ENCODE measurements around the gene ZNF184. TPM values are rescaled to one million over a fixed set of nuclear protein-coding genes. Genes with fewer than 3 reads are reported as not detected.
A peak's percentile ranks its signal among the peaks of the same experiment; 100 is the strongest.

The ZNF184 gene
- polyA plus RNA-seq: 1 to 10 TPM; 1.3 to 1.6 TPM

- Histone ChIP-seq H3K36me3 (ENCODE audit: control insufficient read depth in 2 of 2, insufficient read depth in 2 of 2, low read length in 1 of 2) (no peaks in the 10 kb centered on the region), H3K27ac (ENCODE audit: low read depth in 2 of 2, low read length in 1 of 2) (peak within 1 kb of the TSS; percentile 90 to 95), H3K4me1 (ENCODE audit: control insufficient read depth in 2 of 2, insufficient read depth in 2 of 2, low read length in 1 of 2) (no peaks in the 10 kb centered on the region), H3K9me3 (ENCODE audit: control insufficient read depth in 2 of 2, insufficient read depth in 1 of 2, low read depth in 1 of 2, low read length in 1 of 2) (no peaks in the 10 kb centered on the region), H3K27me3 (ENCODE audit: control insufficient read depth in 1 of 2, insufficient read depth in 2 of 2, low read length in 2 of 2) (no peaks in the 10 kb centered on the region), H3K4me3 (ENCODE audit: low read depth in 1 of 2, low read length in 2 of 2) (peak within 1 kb of the TSS; percentile 74 to 77)
- 0% methylated on average over 56 of the region's 56 CpGs for WGBS, 2 donors
Measured at GRCh38 chr6:27472617-27473400, at the start of gene ZNF184. Gene ZNF184 (minus strand): TSS chr6:27473105. CDS start chr6:27472294, 811 bp downstream.

- no peaks in the 10 kb centered on the region for H3K4me1 ChIP-seq (ENCODE audit: control insufficient read depth in 2 of 2, insufficient read depth in 2 of 2, low read length in 1 of 2)
- no peaks in the 10 kb centered on the region for H3K36me3 ChIP-seq (ENCODE audit: control insufficient read depth in 2 of 2, insufficient read depth in 2 of 2, low read length in 1 of 2)
- peaks cover 0 to 2% of the 10 kb centered on the region in 2 donors for H3K27me3 ChIP-seq (ENCODE audit: control insufficient read depth in 1 of 2, insufficient read depth in 2 of 2, low read length in 2 of 2)
- H3K9me3 ChIP-seq (ENCODE audit: control insufficient read depth in 2 of 2, insufficient read depth in 1 of 2, low read depth in 1 of 2, low read length in 1 of 2): no peaks in the 10 kb centered on the region
- H3K4me3 ChIP-seq (ENCODE audit: low read depth in 1 of 2, low read length in 2 of 2): peak overlapping the region; percentile 66 to 99
- 1% methylated on average over 42 of the region's 42 CpGs for WGBS, 2 donors
- peak overlapping the region; percentile 86 to 97 for H3K27ac ChIP-seq (ENCODE audit: low read depth in 2 of 2, low read length in 1 of 2)
Measured at GRCh38 chr6:27518881-27519795, 46.2 kb upstream of the ZNF184 start.

- Histone ChIP-seq H3K9me3 (ENCODE audit: control insufficient read depth in 2 of 2, insufficient read depth in 1 of 2, low read depth in 1 of 2, low read length in 1 of 2) (no peaks in the 10 kb centered on the region), H3K4me3 (ENCODE audit: low read depth in 1 of 2, low read length in 2 of 2) (peak overlapping the region in 1 of 2 donors; percentile 99), H3K27me3 (ENCODE audit: control insufficient read depth in 1 of 2, insufficient read depth in 2 of 2, low read length in 2 of 2) (peaks cover 0 to 2% of the 10 kb centered on the region in 2 donors), H3K27ac (ENCODE audit: low read depth in 2 of 2, low read length in 1 of 2) (peak overlapping the region in 1 of 2 donors; percentile 4), H3K4me1 (ENCODE audit: control insufficient read depth in 2 of 2, insufficient read depth in 2 of 2, low read length in 1 of 2) (no peaks in the 10 kb centered on the region), H3K36me3 (ENCODE audit: control insufficient read depth in 2 of 2, insufficient read depth in 2 of 2, low read length in 1 of 2) (no peaks in the 10 kb centered on the region)
- WGBS, 2 donors: 23 to 25% methylated on average over 12 of the region's 12 CpGs
Measured at GRCh38 chr6:27517928-27518787, 45.3 kb upstream of the ZNF184 start.

GRCh38 chr6:27517238-27517637, 44.3 kb upstream of the ZNF184 start:
- 88 to 91% methylated on average over 5 of the region's 5 CpGs for WGBS, 2 donors
- Histone ChIP-seq H3K9me3 (ENCODE audit: control insufficient read depth in 2 of 2, insufficient read depth in 1 of 2, low read depth in 1 of 2, low read length in 1 of 2) (no peaks in the 10 kb centered on the region), H3K27ac (ENCODE audit: low read depth in 2 of 2, low read length in 1 of 2) (no peak overlapping the region), H3K27me3 (ENCODE audit: control insufficient read depth in 1 of 2, insufficient read depth in 2 of 2, low read length in 2 of 2) (peaks cover 0 to 2% of the 10 kb centered on the region in 2 donors), H3K4me3 (ENCODE audit: low read depth in 1 of 2, low read length in 2 of 2) (no peak overlapping the region), H3K4me1 (ENCODE audit: control insufficient read depth in 2 of 2, insufficient read depth in 2 of 2, low read length in 1 of 2) (no peaks in the 10 kb centered on the region), H3K36me3 (ENCODE audit: control insufficient read depth in 2 of 2, insufficient read depth in 2 of 2, low read length in 1 of 2) (no peaks in the 10 kb centered on the region)

GRCh38 chr6:27514906-27515495, 42.1 kb upstream of the ZNF184 start:
- no peaks in the 10 kb centered on the region for H3K9me3 ChIP-seq (ENCODE audit: control insufficient read depth in 2 of 2, insufficient read depth in 1 of 2, low read depth in 1 of 2, low read length in 1 of 2)
- 29 to 37% methylated on average over 28 of the region's 28 CpGs for WGBS, 2 donors
- no peak overlapping the region for H3K27ac ChIP-seq (ENCODE audit: low read depth in 2 of 2, low read length in 1 of 2)
- H3K27me3 ChIP-seq (ENCODE audit: control insufficient read depth in 1 of 2, insufficient read depth in 2 of 2, low read length in 2 of 2): peaks cover 0 to 2% of the 10 kb centered on the region in 2 donors
- H3K36me3 ChIP-seq (ENCODE audit: control insufficient read depth in 2 of 2, insufficient read depth in 2 of 2, low read length in 1 of 2): no peaks in the 10 kb centered on the region
- no peak overlapping the region for H3K4me3 ChIP-seq (ENCODE audit: low read depth in 1 of 2, low read length in 2 of 2)
- H3K4me1 ChIP-seq (ENCODE audit: control insufficient read depth in 2 of 2, insufficient read depth in 2 of 2, low read length in 1 of 2): no peaks in the 10 kb centered on the region

- Histone ChIP-seq H3K4me1 (ENCODE audit: control insufficient read depth in 2 of 2, insufficient read depth in 2 of 2, low read length in 1 of 2) (no peaks in the 10 kb centered on the region), H3K27ac (ENCODE audit: low read depth in 2 of 2, low read length in 1 of 2) (no peak overlapping the region), H3K4me3 (ENCODE audit: low read depth in 1 of 2, low read length in 2 of 2) (no peak overlapping the region), H3K9me3 (ENCODE audit: control insufficient read depth in 2 of 2, insufficient read depth in 1 of 2, low read depth in 1 of 2, low read length in 1 of 2) (no peaks in the 10 kb centered on the region), H3K36me3 (ENCODE audit: control insufficient read depth in 2 of 2, insufficient read depth in 2 of 2, low read length in 1 of 2) (no peaks in the 10 kb centered on the region), H3K27me3 (ENCODE audit: control insufficient read depth in 1 of 2, insufficient read depth in 2 of 2, low read length in 2 of 2) (peaks cover 0 to 2% of the 10 kb centered on the region in 2 donors)
- WGBS, 2 donors: 86 to 90% methylated on average over 2 of the region's 2 CpGs
Measured at GRCh38 chr6:27512525-27512924, 39.6 kb upstream of the ZNF184 start.

- WGBS, 2 donors: 76% methylated on average over 9 of the region's 9 CpGs
- Histone ChIP-seq H3K27ac (ENCODE audit: low read depth in 2 of 2, low read length in 1 of 2) (no peak overlapping the region), H3K4me1 (ENCODE audit: control insufficient read depth in 2 of 2, insufficient read depth in 2 of 2, low read length in 1 of 2) (no peaks in the 10 kb centered on the region), H3K9me3 (ENCODE audit: control insufficient read depth in 2 of 2, insufficient read depth in 1 of 2, low read depth in 1 of 2, low read length in 1 of 2) (no peaks in the 10 kb centered on the region), H3K4me3 (ENCODE audit: low read depth in 1 of 2, low read length in 2 of 2) (no peak overlapping the region), H3K27me3 (ENCODE audit: control insufficient read depth in 1 of 2, insufficient read depth in 2 of 2, low read length in 2 of 2) (no peaks in the 10 kb centered on the region), H3K36me3 (ENCODE audit: control insufficient read depth in 2 of 2, insufficient read depth in 2 of 2, low read length in 1 of 2) (no peaks in the 10 kb centered on the region)
Measured at GRCh38 chr6:27507041-27507956, 34.4 kb upstream of the ZNF184 start.

- Histone ChIP-seq H3K27me3 (ENCODE audit: control insufficient read depth in 1 of 2, insufficient read depth in 2 of 2, low read length in 2 of 2) (no peaks in the 10 kb centered on the region), H3K4me1 (ENCODE audit: control insufficient read depth in 2 of 2, insufficient read depth in 2 of 2, low read length in 1 of 2) (no peaks in the 10 kb centered on the region), H3K36me3 (ENCODE audit: control insufficient read depth in 2 of 2, insufficient read depth in 2 of 2, low read length in 1 of 2) (no peaks in the 10 kb centered on the region), H3K9me3 (ENCODE audit: control insufficient read depth in 2 of 2, insufficient read depth in 1 of 2, low read depth in 1 of 2, low read length in 1 of 2) (no peaks in the 10 kb centered on the region), H3K27ac (ENCODE audit: low read depth in 2 of 2, low read length in 1 of 2) (no peak overlapping the region), H3K4me3 (ENCODE audit: low read depth in 1 of 2, low read length in 2 of 2) (no peak overlapping the region)
- WGBS, 2 donors: 29 to 37% methylated on average over 20 of the region's 20 CpGs
Measured at GRCh38 chr6:27505209-27506027, 32.5 kb upstream of the ZNF184 start.

Measured in esophagus (tissue), 2 donors.